Chondrocyte (in vitro differentiated cells): ENCODE data around the gene SH3PXD2A. TPM values are rescaled to one million over a fixed set of nuclear protein-coding genes. Genes with fewer than 3 reads are reported as not detected.

Source experiments
- DNase-seq: peaks from one replicate; pipeline ENCODE4 v3.0.0; 2021; ENCODE audit warnings: mixed read lengths, low spot score
- H3K27ac Mint-ChIP-seq: one replicate; pipeline ENCODE4 v1.8.0; 2021; ENCODE audit warnings: mild to moderate bottlenecking, moderate library complexity, mixed read lengths; ENCODE audit not compliant: unreplicated experiment
- H3K27me3 Mint-ChIP-seq: 2 replicates; pipeline ENCODE4 v1.8.0; 2021; ENCODE audit warnings: low read depth, mixed read lengths
- H3K36me3 Mint-ChIP-seq: 2 replicates; pipeline ENCODE4 v1.8.0; 2021; ENCODE audit warnings: low read depth, mixed read lengths
- H3K4me1 Mint-ChIP-seq: 2 replicates; pipeline ENCODE4 v1.8.0; 2021; ENCODE audit warnings: low read depth, mild to moderate bottlenecking, mixed read lengths
- H3K4me3 Mint-ChIP-seq: one replicate; pipeline ENCODE4 v1.8.0; 2021; ENCODE audit warnings: mild to moderate bottlenecking, moderate library complexity, mixed read lengths; ENCODE audit not compliant: unreplicated experiment
- H3K9me3 Mint-ChIP-seq: 2 replicates; pipeline ENCODE4 v1.8.0; 2021; ENCODE audit warnings: low read depth, mixed read lengths
- total RNA-seq: library from RNA; stranded (reverse); gene quantifications from 3 replicates; pipeline ENCODE4 v1.2.1, GENCODE V29; 2021
- TF ChIP-seq, protein P1 (sequence below): fragments of 200-600 bp; sonication (generic); IDR thresholded peaks from 2 replicates; pipeline ENCODE4 v1.5.0; 2021; ENCODE audit warnings: antibody characterized with exemption, mild to moderate bottlenecking, moderate library complexity

The SH3PXD2A gene
- total RNA-seq, 1 donor from 2014 or later: 46.0 TPM

GRCh38 chr10:103620891-103621782, 234.2 kb downstream of the SH3PXD2A start:
- no peaks in the 10 kb centered on the region for H3K9me3 Mint-ChIP-seq
- DNase-seq: no peak
- H3K27ac Mint-ChIP-seq: no peak overlapping the region
- no peak overlapping the region for H3K4me3 Mint-ChIP-seq
- H3K27me3 Mint-ChIP-seq: no peaks in the 10 kb centered on the region
- TF ChIP-seq, protein P1, sequence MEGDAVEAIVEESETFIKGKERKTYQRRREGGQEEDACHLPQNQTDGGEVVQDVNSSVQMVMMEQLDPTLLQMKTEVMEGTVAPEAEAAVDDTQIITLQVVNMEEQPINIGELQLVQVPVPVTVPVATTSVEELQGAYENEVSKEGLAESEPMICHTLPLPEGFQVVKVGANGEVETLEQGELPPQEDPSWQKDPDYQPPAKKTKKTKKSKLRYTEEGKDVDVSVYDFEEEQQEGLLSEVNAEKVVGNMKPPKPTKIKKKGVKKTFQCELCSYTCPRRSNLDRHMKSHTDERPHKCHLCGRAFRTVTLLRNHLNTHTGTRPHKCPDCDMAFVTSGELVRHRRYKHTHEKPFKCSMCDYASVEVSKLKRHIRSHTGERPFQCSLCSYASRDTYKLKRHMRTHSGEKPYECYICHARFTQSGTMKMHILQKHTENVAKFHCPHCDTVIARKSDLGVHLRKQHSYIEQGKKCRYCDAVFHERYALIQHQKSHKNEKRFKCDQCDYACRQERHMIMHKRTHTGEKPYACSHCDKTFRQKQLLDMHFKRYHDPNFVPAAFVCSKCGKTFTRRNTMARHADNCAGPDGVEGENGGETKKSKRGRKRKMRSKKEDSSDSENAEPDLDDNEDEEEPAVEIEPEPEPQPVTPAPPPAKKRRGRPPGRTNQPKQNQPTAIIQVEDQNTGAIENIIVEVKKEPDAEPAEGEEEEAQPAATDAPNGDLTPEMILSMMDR: no peak
- peaks cover 20% of the 10 kb centered on the region for H3K36me3 Mint-ChIP-seq
- H3K4me1 Mint-ChIP-seq: no peaks in the 10 kb centered on the region

GRCh38 chr10:103620352-103620740, 235.0 kb downstream of the SH3PXD2A start:
- Mint-ChIP-seq H3K4me3 (no peak overlapping the region), H3K27me3 (no peaks in the 10 kb centered on the region), H3K27ac (no peak overlapping the region), H3K9me3 (no peaks in the 10 kb centered on the region), H3K4me1 (peaks cover 2% of the 10 kb centered on the region), H3K36me3 (peaks cover 18% of the 10 kb centered on the region)
- DNase-seq: no peak
- TF ChIP-seq, protein P1: no peak

- Mint-ChIP-seq H3K4me3 (no peak overlapping the region), H3K27me3 (no peaks in the 10 kb centered on the region)
- DNase-seq: no peak
Observed at GRCh38 chr10:103619424-103620351, 235.7 kb downstream of the SH3PXD2A start.

GRCh38 chr10:103618575-103619423, 236.6 kb downstream of the SH3PXD2A start:
- Mint-ChIP-seq H3K4me1 (peaks cover 9% of the 10 kb centered on the region), H3K27me3 (no peaks in the 10 kb centered on the region), H3K9me3 (no peaks in the 10 kb centered on the region), H3K27ac (no peak overlapping the region), H3K4me3 (no peak overlapping the region), H3K36me3 (peaks cover 19% of the 10 kb centered on the region)
- DNase-seq: no peak
- TF ChIP-seq, protein P1: no peak

More at GRCh38 chr10:103619424-103620351, 235.7 kb downstream of the SH3PXD2A start:
- Mint-ChIP-seq H3K4me1 (peaks cover 9% of the 10 kb centered on the region), H3K36me3 (peaks cover 16% of the 10 kb centered on the region), H3K9me3 (no peaks in the 10 kb centered on the region), H3K27ac (no peak overlapping the region)
- TF ChIP-seq, protein P1: no peak
